Mesangial cell (primary cell): ENCODE data around the gene NKX6-1. TPM values are rescaled to one million over a fixed set of nuclear protein-coding genes. Genes with fewer than 3 reads are reported as not detected.

Experiments used
- total RNA-seq: library from RNA; depleted of rRNA; stranded (reverse); fragments of >200 nt; gene quantifications from 2 replicates; pipeline ENCODE4 v1.2.3, GENCODE V29; 2015

The NKX6-1 gene
- total RNA-seq = not detected in 2 replicates

GRCh38 chr4:84498935-84499623 is at the start of gene NKX6-1:
TSS of gene NKX6-1 (minus strand) at chr4:84499292. CDS start at chr4:84498228, 1,064 bp downstream.

Other genes with a start within 250 kb of the NKX6-1 start
- 1.6 and 2.3 TPM in 2 replicates for gene CDS1, start 83.8 kb upstream of the NKX6-1 start, total RNA-seq